NCI-H345 (cell line): ENCODE results near the gene PLPPR1.

ENCODE experiments used
- DNase-seq: peaks from one replicate; lab custom pipeline; 2025; lab: John Stamatoyannopoulos, UW

Gene PLPPR1

GRCh38 chr9:101047848-101048397 is 19.4 kb downstream of the PLPPR1 start:
- DNase-seq: no peak

DNA sequence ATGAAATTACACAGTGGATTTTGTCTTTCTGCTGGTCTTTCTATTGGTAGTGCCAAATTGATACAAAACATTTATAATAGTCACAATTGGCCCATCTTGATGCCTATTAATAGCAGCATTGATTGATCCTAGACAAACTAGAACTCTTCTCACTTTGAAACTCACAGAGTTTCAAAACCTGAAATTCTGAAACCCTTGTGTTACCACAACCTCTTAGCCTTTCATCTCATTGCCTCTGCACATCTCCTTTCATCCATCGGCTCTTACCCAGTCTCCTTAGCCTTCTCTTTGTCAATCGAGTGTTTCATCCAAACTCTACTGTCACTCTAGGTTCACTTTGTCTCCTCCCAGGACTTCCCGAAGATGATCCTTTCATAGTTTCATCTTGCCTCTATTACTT is 22.1 kb downstream of the PLPPR1 start:
- DNase-seq: no peak

GRCh38 chr9:101054657-101055056 is 26.1 kb downstream of the PLPPR1 start:
- no peak for DNase-seq

DNA sequence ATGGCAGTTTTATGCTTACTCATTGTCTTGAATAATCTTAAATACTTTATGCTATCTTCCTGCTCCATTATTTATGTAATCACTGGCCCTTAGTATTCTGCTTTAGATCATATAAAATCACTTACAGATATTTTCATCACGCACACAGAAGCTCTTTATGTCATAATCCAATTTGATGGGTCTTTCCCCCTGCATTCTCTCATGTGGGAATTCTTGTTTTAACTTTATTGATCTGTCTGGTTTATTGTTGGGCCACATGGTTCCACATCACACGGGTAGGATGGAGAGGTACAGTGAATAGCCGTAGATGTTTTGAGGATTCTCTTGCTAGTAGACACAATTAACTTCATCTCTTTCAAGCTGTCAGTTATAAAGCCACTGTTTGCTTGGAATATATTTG is 27.0 kb downstream of the PLPPR1 start:
- no peak for DNase-seq

GRCh38 chr9:101062686-101063085 is 34.2 kb downstream of the PLPPR1 start:
- DNase-seq: no peak

- no peak for DNase-seq
Observed at GRCh38 chr9:101063192-101063591, 34.7 kb downstream of the PLPPR1 start.

DNA sequence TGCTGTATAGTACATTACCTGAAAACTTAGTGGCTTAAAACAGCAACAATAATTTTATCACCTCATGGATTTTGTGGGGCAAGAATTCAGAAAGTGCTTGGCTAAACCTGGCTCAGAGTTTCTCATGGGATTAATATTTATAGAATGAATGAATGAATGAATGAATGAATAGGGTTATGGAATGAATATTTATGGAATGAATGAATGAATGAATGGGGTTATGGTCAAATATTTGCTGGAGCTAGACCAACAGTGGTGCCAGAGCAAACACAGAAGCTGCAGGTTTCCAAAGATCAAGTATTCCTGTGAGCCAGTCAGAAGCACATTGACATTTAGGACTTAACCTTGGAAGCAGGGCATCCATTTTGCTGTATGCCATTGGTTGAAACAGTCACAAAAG is 35.7 kb downstream of the PLPPR1 start:
- no peak for DNase-seq

DNA sequence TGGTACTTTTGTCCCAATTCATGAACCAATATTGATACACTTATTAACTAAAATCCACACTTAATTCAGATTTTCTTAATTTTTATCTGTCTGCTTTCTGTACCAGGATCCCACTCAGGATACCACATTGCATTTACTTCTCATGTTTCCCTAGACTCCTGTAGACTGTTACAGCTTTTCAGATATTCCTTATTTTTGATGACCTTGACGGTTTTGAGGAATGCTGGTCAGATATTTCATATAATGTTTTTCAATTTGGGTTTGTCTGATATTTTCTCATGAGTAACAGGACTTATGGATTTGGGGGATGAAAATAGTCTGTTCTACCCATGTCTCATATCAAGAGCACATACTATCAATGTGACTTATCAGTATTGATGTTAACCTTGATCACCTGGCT is 37.4 kb downstream of the PLPPR1 start:
- no peak for DNase-seq

GRCh38 chr9:101068696-101069095 is 40.2 kb downstream of the PLPPR1 start:
- no peak for DNase-seq

- DNase-seq: no peak
Observed at GRCh38 chr9:101072259-101072658, 43.7 kb downstream of the PLPPR1 start.

- no peak for DNase-seq
Observed at GRCh38 chr9:101073122-101073521, 44.6 kb downstream of the PLPPR1 start.

DNA sequence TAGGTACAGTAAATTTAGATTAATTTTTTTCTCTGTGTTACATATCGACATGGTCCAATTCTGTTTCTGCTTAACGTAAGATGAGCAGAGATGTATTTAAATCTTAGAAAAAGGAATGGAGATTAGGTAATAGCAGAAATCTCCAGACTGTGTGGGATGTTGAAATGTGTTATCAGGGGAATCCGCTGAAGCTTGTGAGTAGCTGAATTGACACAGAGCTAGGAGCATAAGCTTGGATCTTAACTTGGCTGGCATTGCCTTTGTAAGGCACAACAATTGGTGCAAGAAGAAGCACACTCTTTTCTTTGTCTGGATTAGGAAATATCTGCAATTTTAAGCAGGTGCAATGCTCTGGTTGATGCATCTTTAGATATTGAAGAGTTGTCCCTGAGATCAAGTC is 53.1 kb downstream of the PLPPR1 start:
- DNase-seq: no peak

- no peak for DNase-seq
Observed at GRCh38 chr9:101083448-101084202, 55.1 kb downstream of the PLPPR1 start.

DNA sequence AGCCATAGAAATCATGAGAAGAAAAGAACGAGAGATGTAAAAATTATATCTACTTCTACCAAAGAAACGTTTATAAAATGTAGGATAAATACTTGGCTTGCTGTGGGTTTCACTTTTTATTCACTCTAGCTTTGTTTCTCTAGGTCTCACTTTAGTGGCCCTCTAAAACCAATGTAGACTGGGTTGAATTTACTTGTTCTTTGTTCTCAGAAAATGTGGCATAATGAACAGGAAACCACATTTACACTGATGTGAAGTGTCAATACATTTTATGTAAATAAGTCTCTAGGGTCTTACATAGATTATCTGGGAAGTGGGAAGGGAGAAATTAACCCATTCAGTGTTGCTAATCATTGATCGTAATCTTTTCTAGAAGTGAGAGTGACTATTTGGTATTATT is 58.9 kb downstream of the PLPPR1 start:
- peak; percentile 4 for DNase-seq

GRCh38 chr9:101092922-101093321 is 64.4 kb downstream of the PLPPR1 start:
- DNase-seq: no peak

DNA sequence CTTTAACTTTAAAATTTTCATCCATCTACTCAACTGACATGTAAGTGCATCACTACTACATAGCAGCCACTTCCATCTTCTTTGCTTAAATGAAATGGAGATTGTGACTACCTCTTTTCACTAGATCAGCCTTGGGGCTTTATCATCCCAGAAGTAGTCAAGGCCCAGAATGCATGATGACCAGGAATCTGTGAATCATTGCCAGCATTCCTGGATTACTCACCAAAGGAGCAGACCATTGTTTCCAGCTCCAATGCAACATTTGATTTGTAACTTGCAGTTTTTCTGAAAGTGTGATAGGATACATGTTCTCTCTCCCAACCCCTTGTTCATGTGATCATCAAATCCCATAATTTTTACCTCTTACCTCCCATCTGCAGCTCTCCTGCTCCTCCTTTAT is 65.1 kb downstream of the PLPPR1 start:
- DNase-seq: no peak

DNA sequence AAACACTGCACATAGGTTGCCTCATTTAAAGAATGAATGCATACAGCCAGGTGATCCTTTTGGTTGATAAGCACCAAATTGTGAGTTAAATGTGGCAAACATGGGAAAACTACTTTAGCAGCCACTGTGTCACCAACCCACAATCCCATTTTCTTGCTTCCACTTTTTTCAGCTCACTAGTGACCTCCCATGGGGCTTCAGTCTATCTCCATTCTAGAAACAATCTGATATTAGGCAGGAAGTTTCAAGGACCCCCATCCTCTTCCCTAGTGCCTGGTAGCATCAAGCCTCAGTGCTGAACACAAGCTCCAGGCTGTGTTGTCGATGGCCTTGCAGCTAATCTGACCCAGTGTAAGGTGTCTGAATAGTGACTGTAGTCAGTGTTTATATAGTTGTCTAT is 66.2 kb downstream of the PLPPR1 start:
- no peak for DNase-seq

DNA sequence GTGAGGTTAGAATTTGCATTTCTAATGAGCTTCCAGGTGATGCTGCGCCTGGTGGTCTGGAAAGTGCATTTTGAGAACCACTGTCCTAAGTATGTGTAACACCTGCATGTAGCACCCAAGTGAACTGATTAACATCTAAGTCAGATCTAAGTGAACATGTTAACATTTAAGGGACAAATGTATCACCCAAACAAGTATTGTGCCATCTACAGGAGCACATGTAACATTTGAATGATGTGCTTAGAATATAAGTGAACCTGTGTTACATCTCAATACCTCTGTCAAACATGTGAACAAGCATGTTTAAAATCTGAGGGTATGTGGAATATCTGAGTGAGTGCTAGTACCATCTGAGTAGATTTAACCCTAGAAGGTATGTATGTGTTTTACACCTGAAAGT is 68.7 kb downstream of the PLPPR1 start:
- no peak for DNase-seq

DNA sequence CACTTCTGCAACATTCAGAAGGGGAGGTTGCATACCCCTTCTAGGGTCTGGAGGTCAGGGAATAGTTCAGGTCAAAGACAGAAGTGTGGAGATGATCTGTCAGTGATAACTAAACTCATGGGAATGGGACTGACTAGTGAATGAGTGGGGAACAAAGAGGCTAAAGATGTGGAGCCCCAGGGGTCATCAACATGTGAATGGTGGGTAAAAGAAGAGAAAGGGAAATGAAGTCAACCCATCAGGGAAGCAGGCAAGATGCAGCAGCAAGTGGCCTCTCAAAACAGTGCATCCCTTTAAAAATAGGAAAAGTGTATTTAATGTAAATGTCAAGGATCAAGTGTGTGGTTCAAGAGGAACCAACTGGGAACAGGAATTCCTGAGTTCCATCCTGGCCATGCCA is 69.9 kb downstream of the PLPPR1 start:
- no peak for DNase-seq

GRCh38 chr9:101114317-101114716 is 85.8 kb downstream of the PLPPR1 start:
- DNase-seq: no peak

- no peak for DNase-seq
Observed at GRCh38 chr9:101115102-101115501, 86.6 kb downstream of the PLPPR1 start.

DNA sequence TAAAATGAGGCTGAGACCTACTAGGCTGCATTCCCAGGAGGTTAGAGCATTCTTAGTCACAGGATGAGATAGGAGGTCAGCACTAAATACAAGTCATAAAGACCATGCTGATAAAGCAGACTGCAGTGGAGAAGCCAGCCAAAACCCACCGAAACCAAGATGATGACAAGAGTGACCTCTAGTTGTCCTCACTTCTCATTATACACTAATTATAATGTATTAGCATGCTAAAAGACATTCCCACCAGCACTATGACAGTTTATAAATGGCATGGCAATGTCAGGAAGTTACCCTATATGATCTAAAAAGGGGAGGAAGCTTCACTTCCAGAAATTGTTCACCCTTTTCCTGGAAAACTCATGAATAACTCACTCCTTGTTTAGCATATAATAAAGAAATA is 88.6 kb downstream of the PLPPR1 start:
- DNase-seq: no peak

- peak; percentile 79 for DNase-seq
Observed at GRCh38 chr9:101119206-101119819, 90.8 kb downstream of the PLPPR1 start.
